K562 (cell line): Measurements from ENCODE around the gene TTLL11. TPM values are rescaled to one million over a fixed set of nuclear protein-coding genes. Genes with fewer than 3 reads are reported as not detected.

Experiments used
- ATAC-seq: fragments of 200-7000 bp; cut with Tn5 transposase; 3 replicates; pipeline ENCODE4 v1.9.1; 2020; ENCODE audit warnings: moderate library complexity
- BruUV-seq: library from RNA; stranded (reverse); fragments of 400-500 nt; replicated peaks from 2 replicates; lab custom pipeline; 2021; lab: Mats Ljungman, UMichigan
- CTCF ChIA-PET: fragments of 300-600 bp; formaldehyde crosslinking; extraction: SDS; loops from one replicate; lab custom pipeline; 2021; ENCODE audit warnings: low intra/inter-chr PET ratio; lab: Yijun Ruan, JAX
- POLR2A ChIA-PET: fragments of 300-600, 350-650 bp; sonication (Branson Sonifier 250); formaldehyde crosslinking; extraction: SDS; loops from one replicate; lab custom pipeline; 2021; ENCODE audit warnings: antibody characterized with exemption, inconsistent platforms; lab: Yijun Ruan, JAX
- DNase-seq, 4 experiments: peaks; one replicate each; pipeline versions ENCODE4 v3.0.0 to v3.0.0-alpha.2; 2011 to 2018; ENCODE audit warnings: low spot score in 3 of 4, mixed read lengths in 3 of 4; ENCODE audit errors: extremely low read depth in 1 of 4
- FAIRE-seq: peaks from 2 replicates; lab custom pipeline; 2011; peaks lifted over from hg19 to GRCh38; lab: Jason Lieb, UNC
- H2AFZ ChIP-seq: 2 replicates; pipeline ENCODE4 v1.6.0; 2011; ENCODE audit warnings: low read depth, low read length, control low read depth, inconsistent platforms
- H3K27ac ChIP-seq: fragments of 200-600 bp; 3 replicates; pipeline ENCODE4 v1.8.0; 2011; ENCODE audit warnings: low read depth, mild to moderate bottlenecking, control low read depth, inconsistent platforms, low read length, moderate library complexity, mixed read lengths; ENCODE audit errors: extremely low read depth
- H3K27me3 ChIP-seq, 2 experiments: fragments of 300-600 bp in 1 of 2; 2 replicates in 1 of 2; 3 replicates in 1 of 2; pipeline versions ENCODE4 v1.6.0 to v1.8.0; 2011; ENCODE audit warnings: inconsistent platforms in 2 of 2, low read length in 2 of 2, mild to moderate bottlenecking in 1 of 2, mixed read lengths in 1 of 2, moderate library complexity in 1 of 2; ENCODE audit not compliant: control insufficient read depth in 2 of 2, insufficient read depth in 2 of 2
- H3K36me3 ChIP-seq: fragments of 300-600 bp; 3 replicates; pipeline ENCODE4 v1.8.0; 2011; ENCODE audit warnings: mild to moderate bottlenecking, low read length, inconsistent platforms; ENCODE audit not compliant: control insufficient read depth, insufficient read depth
- H3K4me1 ChIP-seq, 2 experiments: fragments of 200-600 bp in 1 of 2; replicated peaks in 1 of 2; 2 replicates in 1 of 2; 3 replicates in 1 of 2; pipeline versions ENCODE4 v1.5.1 to v1.8.0; 2011; ENCODE audit warnings: inconsistent platforms in 2 of 2, low read length in 2 of 2, mild to moderate bottlenecking in 1 of 2, mixed read lengths in 1 of 2, moderate library complexity in 1 of 2; ENCODE audit not compliant: control insufficient read depth in 2 of 2, insufficient read depth in 2 of 2
- H3K4me2 ChIP-seq: 2 replicates; pipeline ENCODE4 v1.6.1; 2011; ENCODE audit warnings: low read length, control low read depth, inconsistent platforms, mixed read lengths; ENCODE audit not compliant: insufficient read depth
- H3K4me3 ChIP-seq: fragments of 200-600 bp; sonication (generic), shearing (Covaris generic); 2 replicates; pipeline ENCODE4 v1.5.1; 2016; ENCODE audit warnings: control low read depth, inconsistent platforms
- H3K79me2 ChIP-seq: fragments of 200-600 bp; 3 replicates; pipeline ENCODE4 v1.8.0; 2011; ENCODE audit warnings: low read length, inconsistent platforms; ENCODE audit not compliant: control insufficient read depth, insufficient read depth
- H3K9ac ChIP-seq, 2 experiments: 2 replicates each; pipeline versions ENCODE4 v1.6.0 to v1.6.1; 2011; ENCODE audit warnings: low read depth in 2 of 2, low read length in 2 of 2, control low read depth in 1 of 2, inconsistent platforms in 1 of 2, mild to moderate bottlenecking in 1 of 2, mixed read lengths in 1 of 2; ENCODE audit not compliant: insufficient read depth in 1 of 2
- H3K9me1 ChIP-seq: one replicate; pipeline ENCODE4 v1.6.0; 2011; ENCODE audit warnings: inconsistent platforms, mild to moderate bottlenecking, low read length, moderate library complexity; ENCODE audit not compliant: control insufficient read depth, insufficient read depth
- H3K9me3 ChIP-seq: replicated peaks from 2 replicates; pipeline ENCODE4 v1.5.1; 2011; ENCODE audit warnings: low read depth, low read length, inconsistent platforms; ENCODE audit not compliant: control insufficient read depth, insufficient read depth
- H4K20me1 ChIP-seq: replicated peaks from 2 replicates; pipeline ENCODE4 v1.6.1; 2011; ENCODE audit warnings: low read length, inconsistent platforms, mixed read lengths; ENCODE audit not compliant: control insufficient read depth, insufficient read depth
- CAMTA2 ChIP-seq: fragments of 250-450 bp; sonication (Bioruptor Pico); conservative IDR thresholded peaks from 2 replicates; pipeline ENCODE4 v1.5.1; 2022
- CCAR2 ChIP-seq: fragments of 200-400 bp; formaldehyde crosslinking; IDR thresholded peaks from 2 replicates; pipeline ENCODE4 v1.6.1; 2017; ENCODE audit warnings: mild to moderate bottlenecking, low read depth, low read length
- EHMT2 ChIP-seq: fragments of 450-650 bp; IDR thresholded peaks from 2 replicates; pipeline ENCODE4 v1.6.1; 2018; ENCODE audit warnings: antibody characterized with exemption
- HNRNPH1 ChIP-seq: fragments of 200-400 bp; formaldehyde crosslinking; optimal IDR thresholded peaks from 2 replicates; pipeline ENCODE3; 2017; ENCODE audit warnings: low read depth, mild to moderate bottlenecking, low read length, moderate library complexity
- MYBL2 ChIP-seq, 2 experiments: fragments of 450-650 bp in 1 of 2; sonication (generic) in 1 of 2; formaldehyde crosslinking in 1 of 2; IDR thresholded peaks; 2 replicates each; pipeline versions ENCODE4 v1.6.1 to v1.8.1; 2017 to 2022; ENCODE audit warnings: borderline replicate concordance in 1 of 2, inconsistent platforms in 1 of 2, low read depth in 1 of 2, mild to moderate bottlenecking in 1 of 2, missing genetic modification reagents in 1 of 2, moderate library complexity in 1 of 2
- MYNN ChIP-seq, 2 experiments: sonication (generic); formaldehyde crosslinking in 1 of 2; IDR thresholded peaks; 2 replicates each; pipeline versions ENCODE4 v1.5.0 to v1.6.1; 2016 to 2020; ENCODE audit warnings: antibody characterized with exemption in 1 of 2, missing genetic modification reagents in 1 of 2
- NFIX ChIP-seq: fragments of 250-450 bp; sonication (Bioruptor Pico); IDR thresholded peaks from 2 replicates; pipeline ENCODE4 v1.4.0; 2020; ENCODE audit warnings: low read depth, mild to moderate bottlenecking, moderate library complexity
- NFRKB ChIP-seq: fragments of 450-650 bp; IDR thresholded peaks from 2 replicates; pipeline ENCODE4 v1.6.1; 2016; ENCODE audit warnings: low read depth
- SIX5 ChIP-seq, 2 experiments: IDR thresholded peaks; 2 replicates each; pipeline ENCODE4 v1.6.1; 2011; ENCODE audit warnings: low read length in 2 of 2, borderline replicate concordance in 1 of 2, low read depth in 1 of 2, mild to moderate bottlenecking in 1 of 2, moderate library complexity in 1 of 2; ENCODE audit not compliant: insufficient read depth in 1 of 2
- SMARCB1 ChIP-seq: IDR thresholded peaks from 2 replicates; pipeline ENCODE4 v1.6.1; 2011; ENCODE audit warnings: improper control_type of control experiment, low read depth; ENCODE audit not compliant: insufficient read length
- ZNF41 ChIP-seq: fragments of 250-450 bp; sonication (Bioruptor Pico); conservative IDR thresholded peaks from 2 replicates; pipeline ENCODE4 v1.4.0; 2020; ENCODE audit warnings: mild to moderate bottlenecking
- ZNF436 ChIP-seq: fragments of 250-450, 450-650 bp; sonication (Bioruptor Pico); formaldehyde crosslinking; IDR thresholded peaks from 2 replicates; pipeline ENCODE4 v1.7.0; 2020; ENCODE audit warnings: mild to moderate bottlenecking
- ZNF695 ChIP-seq: fragments of 450-650 bp; formaldehyde crosslinking; IDR thresholded peaks from 2 replicates; pipeline ENCODE4 v1.4.0; 2020; ENCODE audit warnings: mild to moderate bottlenecking, moderate library complexity
- WGBS: fragments of 100-300 bp; shearing (Covaris generic); methylation state at CpG from one replicate; pipeline ENCODE4 v1.1.6; 2016; ENCODE audit warnings: low coverage, mixed read lengths; ENCODE audit not compliant: insufficient coverage; ENCODE audit errors: missing lambda C conversion rate; 5-methylcytosine and 5-hydroxymethylcytosine counted together
- in situ Hi-C: fragments of 300-500 bp; cut with MboI; formaldehyde crosslinking; loops from 4 replicates; pipeline ENCODE4 v1.15.0; 2018; ENCODE audit warnings: inconsistent platforms, mixed read lengths
- intact Hi-C: fragments of 100-400 bp; cut with micrococcal nuclease; formaldehyde crosslinking; loops from 2 replicates; pipeline ENCODE4 v1.14.2; 2022
- polyA plus RNA-seq, 8 experiments: library from polyadenylated mRNA; depleted of rRNA in 4 of 8; stranded (reverse) in 5 of 8; unstranded in 3 of 8; fragments of >200 nt; fragmentation: Nextera tagmentation in 2 of 8; fragmentation: Illumina TruSeq in 1 of 8; extraction: Ambion mirVana in 2 of 8; extraction: Trizol in 1 of 8; gene quantifications; 2 replicates each; pipeline versions ENCODE4 v1.2.1 to v1.2.3, GENCODE V29; 2011 to 2014; ENCODE audit warnings: inconsistent platforms in 1 of 8, missing spikeins in 1 of 8
- total RNA-seq, 7 experiments: library from RNA; depleted of rRNA in 6 of 7; stranded (reverse); fragments of >200 nt in 6 of 7; fragmentation: Illumina TruSeq in 2 of 7; extraction: Trizol in 2 of 7; gene quantifications; 2 replicates each; pipeline versions ENCODE4 v1.2.1 to v1.2.3, GENCODE V29; 2011 to 2021; ENCODE audit warnings: low replicate concordance in 1 of 7
- TF ChIP-seq, protein P1 (sequence below): fragments of 450-650 bp; formaldehyde crosslinking; conservative IDR thresholded peaks from 2 replicates; pipeline ENCODE4 v1.4.0; 2022; ENCODE audit warnings: mild to moderate bottlenecking, missing genetic modification characterization
- TF ChIP-seq, protein P2 (sequence below), 2 experiments: fragments of 200-800 bp in 1 of 2; sonication (Bioruptor generic) in 1 of 2; sonication (generic) in 1 of 2; formaldehyde crosslinking in 1 of 2; IDR thresholded peaks in 1 of 2; conservative IDR thresholded peaks in 1 of 2; 2 replicates each; pipeline versions ENCODE4 v1.5.0 to v1.6.1; 2016 to 2020; ENCODE audit warnings: missing compliant biosample characterization in 1 of 2, missing genetic modification characterization in 1 of 2, missing genetic modification reagents in 1 of 2
- TF ChIP-seq, protein P3 (sequence below): fragments of 450-650 bp; IDR thresholded peaks from 2 replicates; pipeline ENCODE4 v1.6.1; 2017; ENCODE audit warnings: mild to moderate bottlenecking, moderate library complexity
- TF ChIP-seq, protein P4 (sequence below), 3 experiments: IDR thresholded peaks in 2 of 3; conservative IDR thresholded peaks in 1 of 3; 2 replicates each; pipeline ENCODE4 v1.5.1; 2011 to 2012; ENCODE audit warnings: low read length in 3 of 3, mild to moderate bottlenecking in 3 of 3, control low read depth in 2 of 3, improper control_type of control experiment in 1 of 3, inconsistent platforms in 1 of 3, low read depth in 1 of 3, mixed read lengths in 1 of 3, moderate library complexity in 1 of 3; ENCODE audit not compliant: insufficient read depth in 2 of 3

TTLL11 gene
- total and polyA plus RNA-seq, 9 of the 15 experiments (the other 6 are each of a cell fraction or from before 2014, with no cell fraction given), result 0.83 to 4.4 (median 2.7) TPM

DNA sequence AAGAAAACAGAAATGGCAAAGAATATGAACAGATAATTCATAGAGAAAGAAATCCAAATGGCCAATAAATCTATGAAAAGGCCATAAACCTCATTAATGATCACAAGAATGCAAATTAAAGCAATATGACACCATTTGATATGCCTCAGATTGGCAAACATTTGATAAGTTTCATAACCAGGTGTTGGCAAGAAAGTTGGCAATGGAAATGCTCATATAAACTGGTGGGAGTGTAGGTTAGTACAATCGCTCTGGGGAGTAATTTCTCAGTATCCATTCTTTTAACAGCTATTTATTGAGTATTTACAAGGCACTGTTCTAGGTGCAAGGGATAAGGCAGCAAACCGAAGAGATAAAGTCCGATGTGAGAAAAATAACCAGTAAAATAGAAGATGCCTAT, 154.5 kb downstream of the TTLL11 start:
- ChIA-PET CTCF (no interaction called here), POLR2A (no interaction called here)
- BruUV-seq, result no TSS peak
- Histone ChIP-seq H3K9me3 (no peaks in the 10 kb centered on the region), H3K4me2 (no peak overlapping the region), H3K9ac (no peak overlapping the region), H3K27ac (no peak overlapping the region), H2AFZ (no peak overlapping the region), H3K27me3 (peaks cover 31 to 39% of the 10 kb centered on the region in 2 experiments), H3K79me2 (no peaks in the 10 kb centered on the region), H4K20me1 (no peaks in the 10 kb centered on the region), H3K4me1 (no peaks in the 10 kb centered on the region), H3K4me3 (no peak overlapping the region), H3K36me3 (no peaks in the 10 kb centered on the region), H3K9me1 (no peaks in the 10 kb centered on the region)
- WGBS, result 3% methylated on average over 3 of the region's 3 CpGs
- in situ Hi-C loops (no loop called here), intact Hi-C loops (no loop called here)
- FAIRE-seq (no peak), ATAC-seq (no peak), DNase-seq (no peak)
- TF ChIP-seq EHMT2, result no peak
- no peak for TF ChIP-seq ZNF41 (CRISPR knock-in tag)
- TF ChIP-seq CAMTA2 (CRISPR knock-in tag), result no peak
- TF ChIP-seq, protein P1, sequence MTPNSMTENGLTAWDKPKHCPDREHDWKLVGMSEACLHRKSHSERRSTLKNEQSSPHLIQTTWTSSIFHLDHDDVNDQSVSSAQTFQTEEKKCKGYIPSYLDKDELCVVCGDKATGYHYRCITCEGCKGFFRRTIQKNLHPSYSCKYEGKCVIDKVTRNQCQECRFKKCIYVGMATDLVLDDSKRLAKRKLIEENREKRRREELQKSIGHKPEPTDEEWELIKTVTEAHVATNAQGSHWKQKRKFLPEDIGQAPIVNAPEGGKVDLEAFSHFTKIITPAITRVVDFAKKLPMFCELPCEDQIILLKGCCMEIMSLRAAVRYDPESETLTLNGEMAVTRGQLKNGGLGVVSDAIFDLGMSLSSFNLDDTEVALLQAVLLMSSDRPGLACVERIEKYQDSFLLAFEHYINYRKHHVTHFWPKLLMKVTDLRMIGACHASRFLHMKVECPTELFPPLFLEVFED (CRISPR knock-in tag), result no peak
- no peak for TF ChIP-seq MYBL2 (IDR thresholded peaks at IDR 0.05; ENCODE audit: low read depth)
- TF ChIP-seq MYBL2 (CRISPR knock-in tag; IDR thresholded peaks at IDR 0.05; ENCODE audit: borderline replicate concordance), result no peak
- no peak for TF ChIP-seq SIX5 (IDR thresholded peaks at IDR 0.05; ENCODE audit: borderline replicate concordance in 1 of 2, insufficient read depth in 1 of 2, low read depth in 1 of 2, low read length in 2 of 2)
- no peak for TF ChIP-seq NFRKB
- no peak for TF ChIP-seq ZNF436 (CRISPR knock-in tag)
- TF ChIP-seq NFIX (CRISPR knock-in tag), result no peak
- no peak for TF ChIP-seq ZNF695 (CRISPR knock-in tag)
- TF ChIP-seq, protein P2, sequence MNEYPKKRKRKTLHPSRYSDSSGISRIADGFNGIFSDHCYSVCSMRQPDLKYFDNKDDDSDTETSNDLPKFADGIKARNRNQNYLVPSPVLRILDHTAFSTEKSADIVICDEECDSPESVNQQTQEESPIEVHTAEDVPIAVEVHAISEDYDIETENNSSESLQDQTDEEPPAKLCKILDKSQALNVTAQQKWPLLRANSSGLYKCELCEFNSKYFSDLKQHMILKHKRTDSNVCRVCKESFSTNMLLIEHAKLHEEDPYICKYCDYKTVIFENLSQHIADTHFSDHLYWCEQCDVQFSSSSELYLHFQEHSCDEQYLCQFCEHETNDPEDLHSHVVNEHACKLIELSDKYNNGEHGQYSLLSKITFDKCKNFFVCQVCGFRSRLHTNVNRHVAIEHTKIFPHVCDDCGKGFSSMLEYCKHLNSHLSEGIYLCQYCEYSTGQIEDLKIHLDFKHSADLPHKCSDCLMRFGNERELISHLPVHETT (CRISPR knock-in tag; conservative IDR thresholded peaks at IDR 0.05 in 1 of 2, IDR thresholded peaks at IDR 0.05 in 1 of 2), result no peak
- TF ChIP-seq MYNN (IDR thresholded peaks at IDR 0.05), result no peak
- no peak for TF ChIP-seq MYNN (CRISPR knock-in tag; IDR thresholded peaks at IDR 0.05)
- TF ChIP-seq CCAR2, result no peak
- TF ChIP-seq, protein P3, sequence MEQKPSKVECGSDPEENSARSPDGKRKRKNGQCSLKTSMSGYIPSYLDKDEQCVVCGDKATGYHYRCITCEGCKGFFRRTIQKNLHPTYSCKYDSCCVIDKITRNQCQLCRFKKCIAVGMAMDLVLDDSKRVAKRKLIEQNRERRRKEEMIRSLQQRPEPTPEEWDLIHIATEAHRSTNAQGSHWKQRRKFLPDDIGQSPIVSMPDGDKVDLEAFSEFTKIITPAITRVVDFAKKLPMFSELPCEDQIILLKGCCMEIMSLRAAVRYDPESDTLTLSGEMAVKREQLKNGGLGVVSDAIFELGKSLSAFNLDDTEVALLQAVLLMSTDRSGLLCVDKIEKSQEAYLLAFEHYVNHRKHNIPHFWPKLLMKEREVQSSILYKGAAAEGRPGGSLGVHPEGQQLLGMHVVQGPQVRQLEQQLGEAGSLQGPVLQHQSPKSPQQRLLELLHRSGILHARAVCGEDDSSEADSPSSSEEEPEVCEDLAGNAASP, result no peak
- TF ChIP-seq, protein P4, sequence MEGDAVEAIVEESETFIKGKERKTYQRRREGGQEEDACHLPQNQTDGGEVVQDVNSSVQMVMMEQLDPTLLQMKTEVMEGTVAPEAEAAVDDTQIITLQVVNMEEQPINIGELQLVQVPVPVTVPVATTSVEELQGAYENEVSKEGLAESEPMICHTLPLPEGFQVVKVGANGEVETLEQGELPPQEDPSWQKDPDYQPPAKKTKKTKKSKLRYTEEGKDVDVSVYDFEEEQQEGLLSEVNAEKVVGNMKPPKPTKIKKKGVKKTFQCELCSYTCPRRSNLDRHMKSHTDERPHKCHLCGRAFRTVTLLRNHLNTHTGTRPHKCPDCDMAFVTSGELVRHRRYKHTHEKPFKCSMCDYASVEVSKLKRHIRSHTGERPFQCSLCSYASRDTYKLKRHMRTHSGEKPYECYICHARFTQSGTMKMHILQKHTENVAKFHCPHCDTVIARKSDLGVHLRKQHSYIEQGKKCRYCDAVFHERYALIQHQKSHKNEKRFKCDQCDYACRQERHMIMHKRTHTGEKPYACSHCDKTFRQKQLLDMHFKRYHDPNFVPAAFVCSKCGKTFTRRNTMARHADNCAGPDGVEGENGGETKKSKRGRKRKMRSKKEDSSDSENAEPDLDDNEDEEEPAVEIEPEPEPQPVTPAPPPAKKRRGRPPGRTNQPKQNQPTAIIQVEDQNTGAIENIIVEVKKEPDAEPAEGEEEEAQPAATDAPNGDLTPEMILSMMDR (IDR thresholded peaks at IDR 0.05 in 2 of 3, conservative IDR thresholded peaks at IDR 0.05 in 1 of 3; ENCODE audit: insufficient read depth in 2 of 3, low read depth in 1 of 3, low read length in 3 of 3), result no peak
- TF ChIP-seq HNRNPH1, result no peak
- TF ChIP-seq SMARCB1, result no peak
